Raji (cell line): ENCODE results near the gene PPT2.

Source experiments
- POLR2A ChIP-seq: IDR thresholded peaks from 2 replicates; pipeline ENCODE4 v1.6.1; 2011; ENCODE audit warnings: low read depth, low read length, control low read depth; ENCODE audit not compliant: insufficient read depth

The PPT2 gene

GRCh38 chr6:32153564-32154513, at the start of gene PPT2:
Gene PPT2 (plus strand): TSS chr6:32154141. CDS start chr6:32154595, 454 bp downstream.
- no peak for TF ChIP-seq POLR2A

GRCh38 chr6:32105433-32105832, 48.5 kb upstream of the PPT2 start:
- TF ChIP-seq POLR2A = no peak

DNA sequence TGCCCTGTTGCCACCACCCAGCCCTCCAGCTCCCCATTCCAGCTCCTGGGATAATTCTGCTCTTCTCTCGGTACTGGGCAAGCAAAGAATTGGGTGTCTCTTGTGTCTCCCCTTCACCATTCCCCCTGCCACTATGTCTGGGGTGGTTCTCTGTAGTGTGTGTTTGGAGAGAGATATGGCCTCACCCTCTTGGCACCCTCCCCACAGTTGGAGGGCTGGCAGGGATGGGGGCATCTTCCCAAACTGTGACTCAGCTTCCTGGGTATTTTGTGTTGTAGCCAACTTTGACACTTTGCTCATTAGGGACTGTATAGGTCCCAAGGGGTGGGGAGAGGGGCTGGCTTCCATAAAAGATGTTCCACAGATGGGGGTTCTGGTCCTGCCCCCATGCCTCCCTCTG, 46.5 kb upstream of the PPT2 start:
- TF ChIP-seq POLR2A = no peak

GRCh38 chr6:32108094-32108627, 45.8 kb upstream of the PPT2 start:
- TF ChIP-seq POLR2A = no peak

DNA sequence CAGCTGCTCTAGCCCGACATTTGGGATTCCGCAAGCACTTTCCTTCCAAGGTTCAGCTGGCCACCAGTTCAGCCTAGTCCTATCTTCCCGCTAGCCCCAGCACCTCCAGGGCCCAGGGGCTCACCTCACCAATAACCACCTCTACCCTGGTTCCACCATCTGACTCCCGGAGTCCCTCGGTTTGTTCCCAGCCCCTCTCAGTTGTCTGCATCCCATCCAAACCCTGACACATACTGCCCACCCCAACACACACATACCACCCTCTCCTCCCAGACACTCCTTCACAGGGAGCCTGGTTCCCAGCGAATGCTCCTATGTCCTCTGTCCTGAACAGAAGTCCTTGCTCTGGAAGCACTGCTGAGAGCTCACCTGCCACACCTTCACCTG, 45.2 kb upstream of the PPT2 start:
- TF ChIP-seq POLR2A = no peak

DNA sequence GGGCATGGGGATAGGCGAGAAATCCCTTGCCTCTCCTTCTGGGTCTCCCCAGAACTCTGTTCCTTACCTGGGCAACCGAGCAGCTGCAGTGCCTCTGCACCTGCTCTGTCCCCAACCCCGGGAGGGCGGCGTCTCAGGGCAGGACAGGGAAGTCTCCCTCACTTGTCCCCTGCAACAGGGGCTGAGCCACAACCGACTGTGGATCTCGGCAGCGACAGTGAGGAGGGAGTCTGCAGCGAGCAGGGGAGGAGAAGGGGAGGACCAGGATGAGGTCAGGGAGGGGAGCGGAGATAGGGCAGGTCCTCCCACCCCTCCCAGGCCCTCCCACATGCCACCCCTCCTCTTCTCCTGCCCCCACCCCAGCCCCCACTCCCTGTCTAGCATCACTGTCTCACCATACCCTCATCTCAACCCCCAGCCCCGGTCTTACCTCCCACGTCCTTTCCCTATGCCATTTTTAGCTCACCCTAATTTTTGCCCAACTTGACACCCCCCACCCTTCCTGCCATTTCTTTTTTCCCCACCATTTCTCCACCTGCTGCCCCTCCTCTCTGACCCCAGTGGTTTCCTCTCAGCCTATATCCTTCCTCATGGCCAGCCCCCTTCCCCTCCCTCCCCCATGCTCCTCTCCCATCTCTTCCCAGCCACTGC, 44.7 kb upstream of the PPT2 start, which contains the start of gene TNXB:
TSS of gene TNXB (minus strand) at position 225 of the 651 bp plus-strand sequence. CDS start 11,140 bp downstream, outside the sequence.
- no peak for TF ChIP-seq POLR2A

- TF ChIP-seq POLR2A = no peak
Measured at GRCh38 chr6:32109765-32110160, 44.2 kb upstream of the PPT2 start.

DNA sequence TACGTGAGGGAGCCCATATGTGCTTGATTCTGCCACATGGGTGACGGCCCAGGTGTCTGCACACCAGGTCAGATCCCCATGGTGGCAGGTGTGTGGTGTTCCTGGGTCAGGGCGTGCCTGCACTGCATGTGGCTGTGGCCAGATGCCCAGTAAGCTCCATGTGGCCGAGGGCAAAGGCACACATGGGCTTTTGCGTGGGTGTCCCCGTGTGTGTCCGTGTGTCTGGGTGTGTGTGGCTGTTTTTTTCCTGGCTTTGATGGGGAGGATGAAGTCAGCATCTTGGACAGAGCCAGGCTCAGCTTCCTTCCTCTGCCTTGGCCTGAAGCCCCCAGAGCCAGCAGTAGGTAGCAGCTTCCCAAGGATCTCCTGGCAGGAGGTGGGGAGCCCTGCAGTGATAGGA, 43.3 kb upstream of the PPT2 start:
- TF ChIP-seq POLR2A = no peak

GRCh38 chr6:32111424-32112066, 42.4 kb upstream of the PPT2 start:
- TF ChIP-seq POLR2A = no peak

- TF ChIP-seq POLR2A = no peak
Measured at GRCh38 chr6:32112431-32112980, 41.4 kb upstream of the PPT2 start.

DNA sequence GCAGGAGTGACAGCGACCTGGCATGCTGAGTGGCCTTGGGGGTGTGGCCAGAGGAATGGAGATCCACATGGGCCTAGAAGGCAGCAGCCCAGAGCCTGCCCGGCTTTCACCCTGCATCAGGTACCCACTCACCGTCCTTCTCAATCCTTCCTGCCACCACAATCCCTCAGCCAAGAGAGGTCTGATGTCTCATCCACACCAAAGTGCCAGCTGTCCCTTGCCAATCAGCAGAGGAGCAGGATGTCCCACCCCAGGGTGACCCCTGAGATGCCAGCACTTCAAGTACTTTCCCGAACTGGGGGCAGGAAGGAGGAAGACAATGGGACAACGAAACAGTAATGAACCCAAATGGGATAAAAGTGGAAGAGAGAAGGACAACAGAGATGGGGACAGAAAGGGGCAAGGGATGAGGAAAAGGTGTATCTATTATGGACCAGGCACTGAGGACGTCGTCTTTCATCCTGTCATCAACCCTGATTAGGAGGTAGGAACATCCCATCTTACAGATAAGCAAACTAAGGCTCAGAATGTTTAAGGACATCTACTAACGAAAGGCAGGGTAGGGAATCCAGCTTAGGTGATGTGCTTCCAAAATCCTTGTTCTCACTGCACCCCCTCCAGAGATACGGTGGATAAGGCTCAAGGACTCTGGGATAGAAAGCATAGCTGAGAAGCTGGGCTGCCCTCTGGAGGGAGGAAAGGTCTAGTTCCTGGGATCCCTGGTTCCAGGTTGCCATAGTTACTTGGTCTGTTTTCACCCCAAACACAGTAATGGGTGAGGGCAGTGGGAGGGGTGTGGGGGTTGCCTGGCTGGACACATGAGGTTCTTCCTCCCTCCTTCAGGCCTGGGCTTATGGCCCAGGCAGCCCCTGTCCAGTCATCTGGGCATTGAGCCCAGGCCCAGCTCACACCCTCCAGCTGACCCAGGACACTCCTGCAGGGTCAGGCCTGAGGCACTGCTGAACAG, 40.3 kb upstream of the PPT2 start:
- TF ChIP-seq POLR2A = no peak

DNA sequence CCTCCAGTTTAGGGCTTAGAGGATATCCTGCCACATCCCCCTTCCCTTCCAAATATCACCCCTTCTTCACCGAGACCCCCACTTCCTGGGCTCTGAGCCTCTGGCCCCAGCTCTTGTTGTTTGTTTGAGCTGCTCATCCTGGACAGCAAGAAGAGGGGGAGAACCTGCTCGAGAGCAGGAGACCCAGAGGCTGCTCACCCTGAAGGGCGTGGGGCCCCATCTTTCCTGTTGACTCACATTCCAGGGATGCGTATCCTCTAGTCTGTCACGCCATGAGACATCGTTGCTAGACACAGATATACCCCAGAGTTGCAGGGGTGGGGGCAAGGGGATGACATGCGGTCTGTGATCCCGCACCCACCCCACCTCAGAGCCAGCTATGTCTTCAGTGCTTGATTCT, 39.1 kb upstream of the PPT2 start:
- TF ChIP-seq POLR2A = no peak

DNA sequence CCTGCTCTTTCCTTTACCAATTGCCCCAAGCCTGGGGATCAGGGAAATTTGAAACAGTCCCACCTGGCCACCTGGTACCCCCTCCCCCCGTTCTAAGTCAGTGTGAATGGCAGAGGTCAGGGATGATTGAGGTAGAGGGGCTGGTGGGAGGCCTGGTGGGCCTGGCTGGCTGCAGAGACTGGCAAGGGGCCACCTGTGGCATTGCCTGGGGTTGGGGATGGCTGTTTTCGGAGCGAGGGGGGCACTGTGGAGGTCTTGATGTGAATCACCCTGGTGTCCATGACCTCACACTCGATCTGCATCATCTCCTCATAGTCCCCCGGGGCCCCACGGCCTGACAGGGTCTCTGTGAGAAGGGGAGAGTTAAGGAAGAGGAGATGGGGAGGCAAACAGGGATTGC, 38.3 kb upstream of the PPT2 start:
- TF ChIP-seq POLR2A = no peak

- no peak for TF ChIP-seq POLR2A
Measured at GRCh38 chr6:32116674-32117073, 37.3 kb upstream of the PPT2 start.

GRCh38 chr6:32117461-32117860, 36.5 kb upstream of the PPT2 start:
- TF ChIP-seq POLR2A = no peak
